NB4 (cell line): ENCODE measurements around the gene PDE8B.
"Not testable (repeated sequence)": the region's sequence is repeated elsewhere in the genome, so short reads cannot be mapped to it uniquely, and the experiment has no call there.

Experiments
- DNase-seq: peaks from one replicate; pipeline ENCODE4 v3.0.0; 2010; ENCODE audit warnings: low read depth
- H3K4me3 ChIP-seq: one replicate; pipeline ENCODE4 v1.5.1; 2011; ENCODE audit warnings: mild to moderate bottlenecking, low read depth, low read length, moderate library complexity
- CTCF ChIP-seq: IDR thresholded peaks from one replicate; pipeline ENCODE4 v1.5.1; 2012; ENCODE audit warnings: low read depth, low read length
- MAX ChIP-seq: IDR thresholded peaks from 2 replicates; pipeline ENCODE4 v1.6.1; 2011; ENCODE audit warnings: low read depth, low read length
- MYC ChIP-seq: IDR thresholded peaks from 2 replicates; pipeline ENCODE4 v1.6.1; 2011; ENCODE audit warnings: low read depth, low read length
- POLR2A ChIP-seq: IDR thresholded peaks from 2 replicates; pipeline ENCODE4 v1.6.1; 2011; ENCODE audit warnings: mild to moderate bottlenecking; ENCODE audit not compliant: insufficient read length; ENCODE audit errors: extremely low read depth

Gene PDE8B

GRCh38 chr5:77452351-77452750, 241.9 kb downstream of the PDE8B start:
- no peak for DNase-seq
- no peak for TF ChIP-seq MAX
- no peak for TF ChIP-seq MYC
- no peak for TF ChIP-seq POLR2A
- TF ChIP-seq CTCF: no peak
- no peak overlapping the region for H3K4me3 ChIP-seq

GRCh38 chr5:77454123-77454522, 243.6 kb downstream of the PDE8B start:
- TF ChIP-seq POLR2A: no peak
- no peak for TF ChIP-seq MYC
- no peak for TF ChIP-seq MAX
- TF ChIP-seq CTCF: no peak

GRCh38 chr5:77461287-77461686, 250.8 kb downstream of the PDE8B start:
- TF ChIP-seq CTCF (no peak), MYC (no peak), MAX (no peak), POLR2A (no peak)
- no peak overlapping the region for H3K4me3 ChIP-seq

More at GRCh38 chr5:77454123-77454522, 243.6 kb downstream of the PDE8B start:
- DNase-seq: no peak
- H3K4me3 ChIP-seq: no peak overlapping the region

GRCh38 chr5:77463905-77464304, 253.4 kb downstream of the PDE8B start:
- DNase-seq: no peak

More at GRCh38 chr5:77461287-77461686, 250.8 kb downstream of the PDE8B start:
- no peak for DNase-seq

GRCh38 chr5:77468875-77469274, 258.4 kb downstream of the PDE8B start:
- DNase-seq, H3K4me3 ChIP-seq: not testable (repeated sequence)

More at GRCh38 chr5:77463905-77464304, 253.4 kb downstream of the PDE8B start:
- H3K4me3 ChIP-seq: no peak overlapping the region
- no peak for TF ChIP-seq POLR2A
- no peak for TF ChIP-seq CTCF
- no peak for TF ChIP-seq MAX
- TF ChIP-seq MYC: no peak

GRCh38 chr5:77475041-77475440, 264.6 kb downstream of the PDE8B start:
- DNase-seq, H3K4me3 ChIP-seq: not testable (repeated sequence)
